SK-N-SH (cell line): ENCODE measurements around the gene GRIK1. TPM values are rescaled to one million over a fixed set of nuclear protein-coding genes. Genes with fewer than 3 reads are reported as not detected.

Experiments
- CTCF ChIA-PET: fragments of 300-600, 350-600 bp; formaldehyde crosslinking; extraction: SDS; loops from one replicate; lab custom pipeline; 2021; lab: Yijun Ruan, JAX
- POLR2A ChIA-PET: fragments of 350-600 bp; sonication (Branson Sonifier 250); formaldehyde crosslinking; extraction: SDS; loops from one replicate; lab custom pipeline; 2020; ENCODE audit warnings: antibody characterized with exemption, inconsistent platforms; lab: Yijun Ruan, JAX
- DNase-seq: peaks from one replicate; pipeline ENCODE4 v3.0.0; 2012
- H2AFZ ChIP-seq: fragments of 200-600 bp; sonication (generic); 2 replicates; pipeline ENCODE4 v1.8.1; 2016; ENCODE audit warnings: antibody characterized with exemption, mild to moderate bottlenecking, low read depth
- H3F3A ChIP-seq: fragments of 200-600 bp; sonication (generic); replicated peaks from 2 replicates; pipeline ENCODE3; 2016; ENCODE audit warnings: antibody characterized with exemption, mild to moderate bottlenecking; ENCODE audit not compliant: insufficient read depth
- H3K27ac ChIP-seq, 2 experiments: fragments of 200-500 bp in 1 of 2; fragments of 200-600 bp in 1 of 2; sonication (Bioruptor generic) in 1 of 2; sonication (generic), shearing (Covaris generic) in 1 of 2; 2 replicates each; pipeline versions ENCODE4 v1.5.1 to v1.6.1; 2014 to 2016; ENCODE audit warnings: low read depth in 2 of 2, inconsistent platforms in 1 of 2, low read length in 1 of 2, mild to moderate bottlenecking in 1 of 2, mixed read lengths in 1 of 2
- H3K27me3 ChIP-seq: fragments of 200-600 bp; sonication (generic), shearing (Covaris generic); 2 replicates; pipeline ENCODE4 v1.6.1; 2016; ENCODE audit warnings: mixed run types; ENCODE audit not compliant: insufficient read depth
- H3K36me3 ChIP-seq, 2 experiments: fragments of 200-500 bp in 1 of 2; fragments of 200-600 bp in 1 of 2; sonication (Bioruptor generic) in 1 of 2; sonication (generic) in 1 of 2; replicated peaks in 1 of 2; 2 replicates each; pipeline versions ENCODE3 to v1.5.1; 2014 to 2016; ENCODE audit warnings: low read length in 1 of 2, mild to moderate bottlenecking in 1 of 2; ENCODE audit not compliant: insufficient read depth in 2 of 2, control insufficient read depth in 1 of 2
- H3K4me1 ChIP-seq, 2 experiments: fragments of 200-500 bp in 1 of 2; fragments of 200-600 bp in 1 of 2; sonication (Bioruptor generic) in 1 of 2; sonication (generic), shearing (Covaris generic) in 1 of 2; 2 replicates each; pipeline versions ENCODE4 v1.5.1 to v1.6.1; 2014 to 2016; ENCODE audit warnings: low read depth in 1 of 2, low read length in 1 of 2, mixed run types in 1 of 2; ENCODE audit not compliant: insufficient read depth in 2 of 2, control insufficient read depth in 1 of 2
- H3K4me2 ChIP-seq: fragments of 200-600 bp; sonication (generic), shearing (Covaris generic); 2 replicates; pipeline ENCODE4 v1.6.1; 2017; ENCODE audit warnings: mixed run types
- H3K4me3 ChIP-seq, 2 experiments: fragments of 200-500 bp in 1 of 2; fragments of 200-600 bp in 1 of 2; sonication (Bioruptor generic) in 1 of 2; sonication (generic), shearing (Covaris generic) in 1 of 2; 2 replicates each; pipeline versions ENCODE4 v1.5.1 to v1.8.1; 2014 to 2016; ENCODE audit warnings: low read depth in 2 of 2, inconsistent platforms in 1 of 2, low read length in 1 of 2, mild to moderate bottlenecking in 1 of 2, mixed read lengths in 1 of 2, moderate library complexity in 1 of 2
- H3K79me2 ChIP-seq: fragments of 200-600 bp; sonication (generic); 2 replicates; pipeline ENCODE4 v1.8.1; 2017; ENCODE audit warnings: mild to moderate bottlenecking; ENCODE audit not compliant: insufficient read depth
- H3K9ac ChIP-seq: fragments of 200-600 bp; sonication (generic); 2 replicates; pipeline ENCODE4 v1.6.1; 2017; ENCODE audit warnings: mixed run types
- H3K9me2 ChIP-seq: fragments of 200-600 bp; sonication (generic); 2 replicates; pipeline ENCODE4 v1.6.1; 2017; ENCODE audit warnings: mixed run types
- H3K9me3 ChIP-seq: fragments of 200-600 bp; sonication (generic); 2 replicates; pipeline ENCODE4 v1.6.1; 2017; ENCODE audit warnings: mixed run types, mild to moderate bottlenecking, moderate library complexity
- H4K20me1 ChIP-seq: fragments of 200-600 bp; sonication (generic); 2 replicates; pipeline ENCODE4 v1.6.1; 2017; ENCODE audit warnings: mild to moderate bottlenecking, mixed run types; ENCODE audit not compliant: insufficient read depth
- CHD2 ChIP-seq: fragments of 150-350 bp; IDR thresholded peaks from 2 replicates; pipeline ENCODE4 v1.6.1; 2018; ENCODE audit warnings: low read length; ENCODE audit not compliant: partially characterized antibody
- CTCF ChIP-seq: fragments of 200-600 bp; sonication (generic); IDR thresholded peaks from 2 replicates; pipeline ENCODE4 v1.6.1; 2017; ENCODE audit warnings: antibody characterized with exemption, mild to moderate bottlenecking, moderate library complexity
- ELF1 ChIP-seq: IDR thresholded peaks from 2 replicates; pipeline ENCODE4 v1.4.0; 2012
- EZH2phosphoT487 ChIP-seq: fragments of 200-600 bp; sonication (generic); IDR thresholded peaks from 2 replicates; pipeline ENCODE4 v1.6.1; 2017; ENCODE audit warnings: low read depth, mixed run types, mild to moderate bottlenecking, antibody characterized with exemption, moderate library complexity, borderline replicate concordance
- FOSL2 ChIP-seq: IDR thresholded peaks from 2 replicates; pipeline ENCODE4 v1.4.0; 2012; ENCODE audit warnings: low read depth, mild to moderate bottlenecking, moderate library complexity, borderline replicate concordance
- FOXJ3 ChIP-seq: sonication (generic); formaldehyde crosslinking; IDR thresholded peaks from 2 replicates; pipeline ENCODE4 v1.5.1; 2020; ENCODE audit warnings: mild to moderate bottlenecking, missing genetic modification reagents
- FOXM1 ChIP-seq: IDR thresholded peaks from 2 replicates; pipeline ENCODE4 v1.4.0; 2012; ENCODE audit warnings: low read depth, mild to moderate bottlenecking
- MEF2A ChIP-seq: IDR thresholded peaks from 2 replicates; pipeline ENCODE4 v1.4.0; 2012; ENCODE audit warnings: low read depth, borderline replicate concordance
- MXI1 ChIP-seq: IDR thresholded peaks from 2 replicates; pipeline ENCODE4 v1.6.1; 2012; ENCODE audit warnings: mild to moderate bottlenecking, low read depth, low read length, improper control_type of control experiment
- PBX3 ChIP-seq: IDR thresholded peaks from 2 replicates; pipeline ENCODE4; 2012
- POLR2AphosphoS5 ChIP-seq: IDR thresholded peaks from 2 replicates; pipeline ENCODE4 v1.6.1; 2012; ENCODE audit warnings: low read depth, low read length
- RAD21 ChIP-seq: IDR thresholded peaks from 2 replicates; pipeline ENCODE4 v1.6.1; 2012; ENCODE audit warnings: mild to moderate bottlenecking, low read length
- RXRA ChIP-seq: IDR thresholded peaks from 2 replicates; pipeline ENCODE4 v1.4.0; 2012; ENCODE audit warnings: low read depth, mild to moderate bottlenecking, borderline replicate concordance
- SIN3A ChIP-seq: IDR thresholded peaks from 2 replicates; pipeline ENCODE4 v1.6.1; 2012; ENCODE audit warnings: low read depth, mild to moderate bottlenecking, low read length, moderate library complexity, borderline replicate concordance
- TAF1 ChIP-seq: IDR thresholded peaks from 2 replicates; pipeline ENCODE4 v1.6.1; 2012; ENCODE audit warnings: low read depth, mild to moderate bottlenecking, low read length, moderate library complexity, borderline replicate concordance
- TCF12 ChIP-seq: IDR thresholded peaks from 2 replicates; pipeline ENCODE4 v1.4.0; 2012
- TEAD4 ChIP-seq: IDR thresholded peaks from 2 replicates; pipeline ENCODE4 v1.4.0; 2012; ENCODE audit warnings: mild to moderate bottlenecking, borderline replicate concordance; ENCODE audit not compliant: insufficient read depth
- USF1 ChIP-seq: IDR thresholded peaks from 2 replicates; pipeline ENCODE4 v1.4.0; 2012; ENCODE audit warnings: low read depth, borderline replicate concordance
- USF2 ChIP-seq: fragments of 150-350 bp; IDR thresholded peaks from 2 replicates; pipeline ENCODE4 v1.6.1; 2017; ENCODE audit warnings: antibody characterized with exemption, low read length, low read depth, borderline replicate concordance
- ZBTB33 ChIP-seq: IDR thresholded peaks from 2 replicates; pipeline ENCODE4 v1.4.0; 2012; ENCODE audit warnings: low read depth, borderline replicate concordance
- WGBS: methylation state at CpG from one replicate; pipeline ENCODE4 v1.1.6; 2017; ENCODE audit warnings: low lambda C conversion rate; 5-methylcytosine and 5-hydroxymethylcytosine counted together
- polyA plus RNA-seq, 3 experiments: library from polyadenylated mRNA; depleted of rRNA; stranded (reverse); fragments of >200 nt; gene quantifications; 2 replicates each; pipeline ENCODE4 v1.2.3, GENCODE V29; 2012

Gene GRIK1
- polyA plus RNA-seq, 1 of the 3 experiments (the other 2 are of a cell fraction), result not detected

- TF ChIP-seq FOSL2 (no peak), PBX3 (no peak), SIN3A (no peak), FOXM1 (no peak), POLR2AphosphoS5 (no peak)
These were observed 390.2 kb downstream of the GRIK1 start (continued) for GRCh38 chr21:29549614-29550013.

GRCh38 chr21:29547998-29548397 is 391.8 kb downstream of the GRIK1 start:
- no peak overlapping the region for H3K27ac ChIP-seq
- POLR2A ChIA-PET, result no interaction called here
- H4K20me1 ChIP-seq, result no peaks in the 10 kb centered on the region
- TF ChIP-seq USF1 (no peak), CTCF (no peak), RAD21 (no peak), ZBTB33 (no peak), POLR2AphosphoS5 (no peak), MEF2A (no peak), CHD2 (no peak), MXI1 (no peak), RXRA (no peak), EZH2phosphoT487 (no peak), TCF12 (no peak), USF2 (no peak), FOSL2 (no peak), ELF1 (no peak), TEAD4 (no peak), TAF1 (no peak), FOXJ3 (CRISPR knock-in tag) (no peak)
- WGBS, result 85% methylated on average over 1 of the region's 1 CpG
- no peak overlapping the region for H3K4me3 ChIP-seq
- no peaks in the 10 kb centered on the region for H3K4me1 ChIP-seq
- H3K79me2 ChIP-seq, result no peaks in the 10 kb centered on the region
- H3K27me3 ChIP-seq, result no peaks in the 10 kb centered on the region
- CTCF ChIA-PET, result interaction anchor here (0.7 kb wide), 1 partner anchor 24 kb away, joined by 3 read pairs; no protein-coding TSS in a partner anchor
- H3K9ac ChIP-seq, result no peak overlapping the region
- no peaks in the 10 kb centered on the region for H3K9me3 ChIP-seq
- no peak overlapping the region for H2AFZ ChIP-seq
- no peak for DNase-seq
- no peaks in the 10 kb centered on the region for H3K9me2 ChIP-seq
- peaks cover 4% of the 10 kb centered on the region for H3F3A ChIP-seq
- H3K36me3 ChIP-seq, result no peaks in the 10 kb centered on the region
- H3K4me2 ChIP-seq, result no peak overlapping the region
